Neural progenitor cell (in vitro differentiated cells): ENCODE data around the gene VPS26C. TPM values are rescaled to one million over a fixed set of nuclear protein-coding genes. Genes with fewer than 3 reads are reported as not detected.
A peak's percentile ranks its signal among the peaks of the same experiment; 100 is the strongest.
"Not testable (repeated sequence)": the region's sequence is repeated elsewhere in the genome, so short reads cannot be mapped to it uniquely, and the experiment has no call there.

Experiments used
- DNase-seq: peaks from one replicate; pipeline ENCODE4 v3.0.0-alpha.2; 2016; ENCODE audit warnings: low spot score
- H2AFZ ChIP-seq: fragments of 200-600 bp; sonication (generic); replicated peaks from 2 replicates; pipeline ENCODE4 v1.6.1; 2016; ENCODE audit warnings: antibody characterized with exemption
- H3F3A ChIP-seq: fragments of 200-600 bp; sonication (generic); 2 replicates; pipeline ENCODE4 v1.6.1; 2016; ENCODE audit warnings: antibody characterized with exemption, low read depth
- H3K27ac ChIP-seq: fragments of 200-600 bp; sonication (generic); 2 replicates; pipeline ENCODE4 v1.5.1; 2016; ENCODE audit warnings: mild to moderate bottlenecking
- H3K27me3 ChIP-seq: fragments of 200-600 bp; sonication (generic); 2 replicates; pipeline ENCODE4 v1.6.1; 2016; ENCODE audit warnings: mild to moderate bottlenecking, moderate library complexity
- H3K36me3 ChIP-seq: fragments of 200-600 bp; sonication (generic); 2 replicates; pipeline ENCODE4 v1.5.1; 2016
- H3K4me1 ChIP-seq: fragments of 200-600 bp; sonication (generic); 2 replicates; pipeline ENCODE4 v1.6.1; 2016; ENCODE audit warnings: mixed run types
- H3K4me2 ChIP-seq: fragments of 200-600 bp; sonication (generic); 2 replicates; pipeline ENCODE4 v1.6.1; 2016
- H3K4me3 ChIP-seq: fragments of 200-600 bp; sonication (generic); 2 replicates; pipeline ENCODE4 v1.5.1; 2016
- H3K79me2 ChIP-seq: fragments of 200-600 bp; sonication (generic); 2 replicates; pipeline ENCODE4 v1.6.1; 2016; ENCODE audit warnings: low read depth
- H3K9ac ChIP-seq: fragments of 200-600 bp; sonication (generic); 2 replicates; pipeline ENCODE4 v1.6.1; 2016
- H3K9me3 ChIP-seq: fragments of 200-600 bp; sonication (generic); 2 replicates; pipeline ENCODE4 v1.5.1; 2016; ENCODE audit warnings: low read depth
- H4K20me1 ChIP-seq: fragments of 200-600 bp; sonication (generic); 2 replicates; pipeline ENCODE4 v1.6.1; 2016; ENCODE audit warnings: low read depth
- H3K27ac Mint-ChIP-seq: 3 replicates; pipeline ENCODE4 v1.8.0; 2021; ENCODE audit warnings: mixed read lengths
- H3K27me3 Mint-ChIP-seq: 2 replicates; pipeline ENCODE4 v1.8.0; 2022; ENCODE audit warnings: low read depth, mild to moderate bottlenecking, inconsistent platforms, moderate library complexity, mixed read lengths; ENCODE audit not compliant: insufficient read depth
- H3K36me3 Mint-ChIP-seq: 3 replicates; pipeline ENCODE4 v1.8.0; 2021; ENCODE audit warnings: mixed read lengths
- H3K4me1 Mint-ChIP-seq: 3 replicates; pipeline ENCODE4 v1.8.0; 2021; ENCODE audit warnings: mixed read lengths
- H3K4me3 Mint-ChIP-seq: 3 replicates; pipeline ENCODE4 v1.8.0; 2021; ENCODE audit warnings: mild to moderate bottlenecking, moderate library complexity, mixed read lengths
- H3K9me3 Mint-ChIP-seq: 3 replicates; pipeline ENCODE4 v1.8.0; 2020; ENCODE audit warnings: mixed read lengths
- CTCF ChIP-seq: fragments of 200-600 bp; sonication (generic); IDR thresholded peaks from 2 replicates; pipeline ENCODE4 v1.5.1; 2017; ENCODE audit warnings: antibody characterized with exemption, mild to moderate bottlenecking
- EZH2 ChIP-seq: fragments of 200-600 bp; sonication (generic); IDR thresholded peaks from 2 replicates; pipeline ENCODE4 v1.6.1; 2017; ENCODE audit warnings: antibody characterized with exemption, mild to moderate bottlenecking, moderate library complexity
- EZH2phosphoT487 ChIP-seq: fragments of 200-600 bp; sonication (generic); IDR thresholded peaks from 2 replicates; pipeline ENCODE4 v1.6.1; 2017; ENCODE audit warnings: antibody characterized with exemption
- total RNA-seq: library from RNA; depleted of rRNA; stranded (reverse); fragments of >200 nt; gene quantifications from 2 replicates; pipeline ENCODE4 v1.2.3, GENCODE V29; 2015; ENCODE audit warnings: low replicate concordance

VPS26C gene
- total RNA-seq, 1 donor from 2014 or later = 80.5 TPM

DNA sequence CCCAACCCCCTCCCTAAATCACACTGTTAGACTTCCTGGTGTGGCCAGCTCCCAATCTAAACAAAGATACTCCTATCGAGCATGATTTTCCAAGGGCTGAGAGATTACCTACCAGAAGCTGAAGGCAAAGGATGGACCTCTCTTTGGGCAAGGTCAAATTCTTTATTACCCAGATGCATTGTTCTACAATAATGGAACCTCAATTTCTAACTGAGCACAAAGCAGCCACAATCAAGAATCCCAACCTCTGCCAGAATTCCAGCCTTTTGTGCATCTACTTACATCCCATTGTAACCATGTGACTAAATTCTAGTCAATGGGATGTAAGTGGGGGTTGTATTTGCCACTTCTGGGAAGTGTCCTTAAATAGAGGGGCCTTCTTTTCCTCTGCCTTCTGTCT, 24.9 kb upstream of the VPS26C start:
- Histone ChIP-seq H3K36me3 (no peaks in the 10 kb centered on the region), H3K4me2 (peak overlapping the region; percentile 29), H3K4me3 (no peak overlapping the region), H3K27me3 (no peaks in the 10 kb centered on the region), H2AFZ (peak overlapping the region; percentile 52), H4K20me1 (no peaks in the 10 kb centered on the region), H3K79me2 (no peaks in the 10 kb centered on the region), H3K9me3 (no peaks in the 10 kb centered on the region), H3F3A (no peaks in the 10 kb centered on the region), H3K4me1 (peaks cover 6% of the 10 kb centered on the region), H3K9ac (no peak overlapping the region), H3K27ac (no peak overlapping the region)
- TF ChIP-seq EZH2phosphoT487 (no peak), EZH2 (no peak), CTCF (no peak)
- Mint-ChIP-seq H3K9me3 (no peaks in the 10 kb centered on the region), H3K4me3 (no peak overlapping the region), H3K27me3 (peaks cover 2% of the 10 kb centered on the region), H3K27ac (peak overlapping the region; percentile 58), H3K4me1 (no peaks in the 10 kb centered on the region), H3K36me3 (no peaks in the 10 kb centered on the region)
- peak; percentile 17 for DNase-seq

DNA sequence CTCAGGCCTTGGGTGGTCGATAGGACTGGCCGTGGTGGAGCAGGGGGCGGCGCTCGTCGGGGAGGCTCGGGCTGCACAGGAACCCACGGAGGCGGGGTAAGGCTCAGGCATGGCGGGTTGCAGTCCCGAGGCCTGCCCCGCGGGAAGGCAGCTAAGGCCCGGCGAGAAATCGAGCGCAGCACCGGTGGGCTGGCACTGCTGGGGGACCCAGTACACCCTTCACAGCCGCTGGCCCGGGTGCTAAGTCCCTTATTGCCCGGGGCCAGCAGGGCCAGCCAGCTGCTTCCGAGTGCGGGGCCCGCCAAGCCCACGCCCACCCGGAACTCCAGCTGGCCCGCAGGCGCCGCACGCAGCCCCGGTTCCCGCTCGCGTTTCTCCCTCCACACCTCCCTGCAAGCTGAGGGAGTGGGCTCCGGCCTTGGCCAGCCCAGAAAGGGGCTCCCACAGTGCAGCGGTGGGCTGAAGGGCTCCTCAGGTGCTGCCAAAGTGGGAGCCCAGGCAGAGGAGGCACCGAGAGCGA, 16.1 kb upstream of the VPS26C start:
- H3K36me3 ChIP-seq, H3K27me3 Mint-ChIP-seq, H4K20me1 ChIP-seq, H3K9me3 Mint-ChIP-seq, H3K9ac ChIP-seq, H3K4me1 Mint-ChIP-seq, H3K9me3 ChIP-seq, H3K27ac ChIP-seq, DNase-seq, H3F3A ChIP-seq, H3K4me3 ChIP-seq, H3K79me2 ChIP-seq, H3K36me3 Mint-ChIP-seq, H3K27me3 ChIP-seq, H3K27ac Mint-ChIP-seq, H3K4me3 Mint-ChIP-seq, H3K4me1 ChIP-seq, H2AFZ ChIP-seq, H3K4me2 ChIP-seq: not testable (repeated sequence)

- Mint-ChIP-seq H3K4me3 (peak overlapping the region; percentile 30), H3K27ac (peak overlapping the region; percentile 74)
- not testable (repeated sequence) for H3K9me3 ChIP-seq, H3K4me2 ChIP-seq, H3K4me1 ChIP-seq, H3K27me3 ChIP-seq, H2AFZ ChIP-seq, H3K9me3 Mint-ChIP-seq, H3K27ac ChIP-seq, H3K4me3 ChIP-seq, H3F3A ChIP-seq, H3K4me1 Mint-ChIP-seq, H3K36me3 ChIP-seq, H3K27me3 Mint-ChIP-seq, H3K36me3 Mint-ChIP-seq, H3K9ac ChIP-seq, DNase-seq, H3K79me2 ChIP-seq, H4K20me1 ChIP-seq
Observed at GRCh38 chr21:37282602-37283001, 15.5 kb upstream of the VPS26C start.

- Mint-ChIP-seq H3K27ac (peak overlapping the region; percentile 74), H3K4me1 (peaks cover 9% of the 10 kb centered on the region), H3K27me3 (peaks cover 4% of the 10 kb centered on the region), H3K36me3 (peaks cover 2% of the 10 kb centered on the region), H3K4me3 (no peak overlapping the region), H3K9me3 (peaks cover 3% of the 10 kb centered on the region)
- H3K9me3 ChIP-seq = no peaks in the 10 kb centered on the region
- H2AFZ ChIP-seq = no peak overlapping the region
- DNase-seq = peak; percentile 35
- no peak overlapping the region for H3K4me3 ChIP-seq
- H3F3A ChIP-seq = no peaks in the 10 kb centered on the region
- H4K20me1 ChIP-seq = no peaks in the 10 kb centered on the region
- H3K4me1 ChIP-seq = no peaks in the 10 kb centered on the region
- H3K9ac ChIP-seq = no peak overlapping the region
- H3K27ac ChIP-seq = no peak overlapping the region
- H3K36me3 ChIP-seq = no peaks in the 10 kb centered on the region
- no peak for TF ChIP-seq EZH2
- no peak for TF ChIP-seq CTCF
- no peak for TF ChIP-seq EZH2phosphoT487
- no peaks in the 10 kb centered on the region for H3K79me2 ChIP-seq
- peaks cover 9% of the 10 kb centered on the region for H3K27me3 ChIP-seq
- no peak overlapping the region for H3K4me2 ChIP-seq
Observed at GRCh38 chr21:37281993-37282392, 14.9 kb upstream of the VPS26C start.
